ENCODE measurements around the gene IHH. TPM values are rescaled to one million over a fixed set of nuclear protein-coding genes. Genes with fewer than 3 reads are reported as not detected.
A peak's percentile ranks its signal among the peaks of the same experiment; 100 is the strongest.

Gene IHH
- total and polyA plus RNA-seq, 9 donors: 0.04 to 3.2 (median 0.14) TPM; not detected in 3

DNA sequence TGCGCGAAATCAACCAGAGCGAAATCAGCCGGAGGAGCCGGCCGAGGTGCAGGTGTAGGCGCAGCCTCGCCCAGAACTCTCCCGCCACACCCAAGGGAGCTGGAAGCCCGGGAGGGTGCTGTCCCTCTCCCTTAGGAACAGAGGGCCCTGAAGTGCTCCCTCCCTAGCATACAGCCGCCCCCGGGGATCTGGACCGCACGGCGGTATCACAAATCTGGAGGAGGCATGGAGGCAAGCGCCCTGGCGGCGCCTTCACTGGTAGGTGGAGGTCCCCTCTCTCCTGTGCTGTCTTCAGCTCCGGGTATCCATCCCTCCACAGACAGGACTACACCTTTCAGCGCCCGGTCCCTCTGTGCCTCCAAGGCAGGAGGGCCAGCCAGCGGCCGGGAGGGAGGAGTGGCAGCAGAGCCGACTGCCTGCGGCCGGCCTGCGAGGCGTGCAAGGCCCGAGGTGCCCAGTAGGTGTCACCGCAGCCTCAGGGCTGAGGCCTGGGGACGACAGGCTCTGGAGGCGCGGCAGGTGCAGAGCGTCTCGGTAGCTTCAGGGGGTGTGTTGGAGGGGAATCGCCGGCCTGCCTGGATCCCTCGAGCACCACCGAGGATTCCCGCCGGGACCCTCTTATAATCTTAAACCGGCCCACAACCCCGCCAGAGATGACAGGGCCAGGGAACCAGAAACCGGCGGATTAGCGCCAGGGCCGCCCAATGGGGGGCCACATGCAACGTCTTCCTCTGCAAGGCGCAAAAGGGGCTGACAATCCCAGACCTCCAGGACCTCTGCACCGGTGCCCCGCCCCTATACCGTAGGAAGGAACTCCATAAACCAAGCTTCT, 2.8 kb downstream of the IHH start:
- Histone ChIP-seq H3K27ac (ENCODE audit: low read length) (no peak overlapping the region), H3K4me3 (ENCODE audit: low read length) (no peak overlapping the region), H3K9me3 (replicated peaks; ENCODE audit: control insufficient read depth, low read depth, low read length) (no peaks in the 10 kb centered on the region), H3K4me1 (ENCODE audit: control insufficient read depth, insufficient read depth, low read length) (peaks cover 20% of the 10 kb centered on the region), H3K36me3 (ENCODE audit: control insufficient read depth, insufficient read depth, low read length) (no peaks in the 10 kb centered on the region), H3K27me3 (ENCODE audit: control insufficient read depth, insufficient read depth, low read length) (peaks cover 72% of the 10 kb centered on the region)
- DNase-seq: peak; percentile 66
- 3% methylated on average over 33 of the region's 52 CpGs for WGBS (ENCODE audit: insufficient coverage)

GRCh38 chr2:219056896-219057708, 3.6 kb downstream of the IHH start:
- no peak overlapping the region for H3K4me3 ChIP-seq (ENCODE audit: low read length)
- no peaks in the 10 kb centered on the region for H3K9me3 ChIP-seq (replicated peaks; ENCODE audit: control insufficient read depth, low read depth, low read length)
- H3K36me3 ChIP-seq (ENCODE audit: control insufficient read depth, insufficient read depth, low read length): no peaks in the 10 kb centered on the region
- WGBS (ENCODE audit: insufficient coverage): 8% methylated on average over 39 of the region's 40 CpGs
- no peak for DNase-seq
- peaks cover 20% of the 10 kb centered on the region for H3K4me1 ChIP-seq (ENCODE audit: control insufficient read depth, insufficient read depth, low read length)
- no peak overlapping the region for H3K27ac ChIP-seq (ENCODE audit: low read length)
- H3K27me3 ChIP-seq (ENCODE audit: control insufficient read depth, insufficient read depth, low read length): peaks cover 66% of the 10 kb centered on the region

- no peak for DNase-seq
- Histone ChIP-seq H3K4me1 (ENCODE audit: control insufficient read depth, insufficient read depth, low read length) (peaks cover 20% of the 10 kb centered on the region), H3K27ac (ENCODE audit: low read length) (no peak overlapping the region), H3K36me3 (ENCODE audit: control insufficient read depth, insufficient read depth, low read length) (no peaks in the 10 kb centered on the region), H3K9me3 (replicated peaks; ENCODE audit: control insufficient read depth, low read depth, low read length) (no peaks in the 10 kb centered on the region), H3K4me3 (ENCODE audit: low read length) (no peak overlapping the region), H3K27me3 (ENCODE audit: control insufficient read depth, insufficient read depth, low read length) (peaks cover 62% of the 10 kb centered on the region)
- 55% methylated on average over 8 of the region's 9 CpGs for WGBS (ENCODE audit: insufficient coverage)
Observed at GRCh38 chr2:219056176-219056895, 4.4 kb downstream of the IHH start.

GRCh38 chr2:219054956-219055903, 5.5 kb downstream of the IHH start:
- H3K27ac ChIP-seq (ENCODE audit: low read length): no peak overlapping the region
- no peak for DNase-seq
- H3K36me3 ChIP-seq (ENCODE audit: control insufficient read depth, insufficient read depth, low read length): no peaks in the 10 kb centered on the region
- H3K9me3 ChIP-seq (replicated peaks; ENCODE audit: control insufficient read depth, low read depth, low read length): no peaks in the 10 kb centered on the region
- WGBS (ENCODE audit: insufficient coverage): 84% methylated on average over 43 of the region's 43 CpGs
- peaks cover 16% of the 10 kb centered on the region for H3K4me1 ChIP-seq (ENCODE audit: control insufficient read depth, insufficient read depth, low read length)
- no peak overlapping the region for H3K4me3 ChIP-seq (ENCODE audit: low read length)
- H3K27me3 ChIP-seq (ENCODE audit: control insufficient read depth, insufficient read depth, low read length): peaks cover 54% of the 10 kb centered on the region

GRCh38 chr2:219049282-219049681, 11.4 kb downstream of the IHH start:
- no peak for DNase-seq
- no peaks in the 10 kb centered on the region for H3K4me1 ChIP-seq (ENCODE audit: control insufficient read depth, insufficient read depth, low read length)
- no peaks in the 10 kb centered on the region for H3K36me3 ChIP-seq (ENCODE audit: control insufficient read depth, insufficient read depth, low read length)
- H3K4me3 ChIP-seq (ENCODE audit: low read length): no peak overlapping the region
- WGBS (ENCODE audit: insufficient coverage): 69% methylated on average over 3 of the region's 6 CpGs
- no peaks in the 10 kb centered on the region for H3K9me3 ChIP-seq (replicated peaks; ENCODE audit: control insufficient read depth, low read depth, low read length)
- H3K27ac ChIP-seq (ENCODE audit: low read length): no peak overlapping the region
- H3K27me3 ChIP-seq (ENCODE audit: control insufficient read depth, insufficient read depth, low read length): peaks cover 12% of the 10 kb centered on the region

- DNase-seq: peak; percentile 61
- no peaks in the 10 kb centered on the region for H3K9me3 ChIP-seq (replicated peaks; ENCODE audit: control insufficient read depth, low read depth, low read length)
- H3K4me1 ChIP-seq (ENCODE audit: control insufficient read depth, insufficient read depth, low read length): no peaks in the 10 kb centered on the region
- peaks cover 23% of the 10 kb centered on the region for H3K27me3 ChIP-seq (ENCODE audit: control insufficient read depth, insufficient read depth, low read length)
- no peaks in the 10 kb centered on the region for H3K36me3 ChIP-seq (ENCODE audit: control insufficient read depth, insufficient read depth, low read length)
- no peak overlapping the region for H3K4me3 ChIP-seq (ENCODE audit: low read length)
- WGBS (ENCODE audit: insufficient coverage): 3% methylated on average over 4 of the region's 6 CpGs
- H3K27ac ChIP-seq (ENCODE audit: low read length): no peak overlapping the region
Observed at GRCh38 chr2:219045937-219046550, 14.7 kb downstream of the IHH start.

GRCh38 chr2:219042750-219043149, 18.0 kb downstream of the IHH start:
- H3K27me3 ChIP-seq (ENCODE audit: control insufficient read depth, insufficient read depth, low read length): peaks cover 25% of the 10 kb centered on the region
- DNase-seq: no peak
- H3K9me3 ChIP-seq (replicated peaks; ENCODE audit: control insufficient read depth, low read depth, low read length): no peaks in the 10 kb centered on the region
- H3K4me1 ChIP-seq (ENCODE audit: control insufficient read depth, insufficient read depth, low read length): no peaks in the 10 kb centered on the region
- no peaks in the 10 kb centered on the region for H3K36me3 ChIP-seq (ENCODE audit: control insufficient read depth, insufficient read depth, low read length)
- H3K4me3 ChIP-seq (ENCODE audit: low read length): no peak overlapping the region
- 76% methylated on average over 2 of the region's 2 CpGs for WGBS (ENCODE audit: insufficient coverage)
- no peak overlapping the region for H3K27ac ChIP-seq (ENCODE audit: low read length)

DNA sequence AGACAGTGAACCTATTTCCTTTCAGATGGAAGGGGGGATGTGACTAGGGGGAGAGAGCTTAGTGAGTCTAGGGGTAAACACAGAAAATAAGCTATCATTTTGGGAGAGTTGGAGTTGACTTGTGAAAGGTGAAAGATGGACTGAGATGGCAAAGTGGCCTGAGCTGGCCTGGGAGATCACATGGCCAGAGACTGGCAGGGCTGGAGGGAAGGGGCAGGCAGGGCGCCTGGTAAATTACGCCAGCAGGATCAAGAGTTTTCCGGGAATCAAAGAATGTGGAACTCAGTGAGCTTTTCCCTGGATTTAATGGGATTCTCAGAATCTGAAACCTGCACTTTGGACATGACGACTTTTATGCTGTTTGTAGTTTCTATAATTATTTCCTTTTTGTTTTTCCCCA, 18.6 kb downstream of the IHH start:
- no peak for DNase-seq
- no peak overlapping the region for H3K4me3 ChIP-seq (ENCODE audit: low read length)
- no peaks in the 10 kb centered on the region for H3K9me3 ChIP-seq (replicated peaks; ENCODE audit: control insufficient read depth, low read depth, low read length)
- H3K36me3 ChIP-seq (ENCODE audit: control insufficient read depth, insufficient read depth, low read length): no peaks in the 10 kb centered on the region
- no peaks in the 10 kb centered on the region for H3K4me1 ChIP-seq (ENCODE audit: control insufficient read depth, insufficient read depth, low read length)
- peaks cover 29% of the 10 kb centered on the region for H3K27me3 ChIP-seq (ENCODE audit: control insufficient read depth, insufficient read depth, low read length)
- WGBS (ENCODE audit: insufficient coverage): 76% methylated on average over 3 of the region's 4 CpGs
- no peak overlapping the region for H3K27ac ChIP-seq (ENCODE audit: low read length)

DNA sequence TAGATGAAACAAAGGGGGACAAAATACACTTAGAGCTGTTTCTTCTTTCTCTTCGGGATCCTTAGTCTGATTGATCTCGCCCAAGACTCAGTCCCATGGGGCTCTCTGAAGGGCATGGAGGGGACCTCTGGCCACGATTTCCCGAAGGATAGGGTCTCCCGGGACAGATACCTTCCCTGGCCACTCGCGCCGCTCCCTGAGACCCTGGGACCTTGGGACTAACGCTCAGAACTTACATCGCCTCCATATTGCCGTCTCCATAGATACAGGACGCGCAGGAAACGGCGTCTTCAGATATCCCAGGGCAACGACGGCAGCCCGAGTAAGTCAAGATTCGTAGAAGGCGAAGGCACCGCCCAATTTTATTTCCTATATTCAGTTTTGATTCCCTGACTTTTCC, 19.5 kb downstream of the IHH start, which contains the start of gene CFAP65:
Gene CFAP65, minus strand, starts transcription at position 265 of the 400 bp plus-strand sequence. CDS start 2,468 bp downstream, outside the sequence.
- 3% methylated on average over 16 of the region's 21 CpGs for WGBS (ENCODE audit: insufficient coverage)
- peaks cover 28% of the 10 kb centered on the region for H3K27me3 ChIP-seq (ENCODE audit: control insufficient read depth, insufficient read depth, low read length)
- no peaks in the 10 kb centered on the region for H3K9me3 ChIP-seq (replicated peaks; ENCODE audit: control insufficient read depth, low read depth, low read length)
- no peak within 1 kb of the TSS for H3K4me3 ChIP-seq (ENCODE audit: low read length)
- no peak within 1 kb of the TSS for H3K27ac ChIP-seq (ENCODE audit: low read length)
- H3K4me1 ChIP-seq (ENCODE audit: control insufficient read depth, insufficient read depth, low read length): no peaks in the 10 kb centered on the region
- peak; percentile 20 for DNase-seq
- no peaks in the 10 kb centered on the region for H3K36me3 ChIP-seq (ENCODE audit: control insufficient read depth, insufficient read depth, low read length)
